Measurements from ENCODE around the gene NKIRAS2.

DNA sequence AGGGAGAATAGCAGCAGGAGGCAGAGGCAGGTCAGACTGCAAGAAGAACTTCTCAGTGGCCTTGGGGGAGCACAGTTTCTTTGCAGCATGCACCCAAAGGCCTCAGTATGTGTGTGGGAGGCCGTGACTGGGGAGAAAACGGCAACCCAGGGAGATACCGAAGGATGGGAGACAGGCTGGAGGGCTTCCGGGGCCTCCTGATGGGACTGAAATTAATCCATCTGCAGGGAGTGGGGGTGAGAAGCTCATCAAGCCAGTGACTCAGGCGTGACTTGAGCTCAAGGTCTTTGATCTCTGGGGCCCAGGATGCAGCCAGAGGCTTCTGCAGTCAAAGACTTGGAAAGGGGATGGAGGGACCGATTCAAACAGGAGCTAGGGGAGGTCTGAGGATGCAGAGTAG, 35.6 kb downstream of the NKIRAS2 start:
- TF ChIP-seq, protein P1, sequence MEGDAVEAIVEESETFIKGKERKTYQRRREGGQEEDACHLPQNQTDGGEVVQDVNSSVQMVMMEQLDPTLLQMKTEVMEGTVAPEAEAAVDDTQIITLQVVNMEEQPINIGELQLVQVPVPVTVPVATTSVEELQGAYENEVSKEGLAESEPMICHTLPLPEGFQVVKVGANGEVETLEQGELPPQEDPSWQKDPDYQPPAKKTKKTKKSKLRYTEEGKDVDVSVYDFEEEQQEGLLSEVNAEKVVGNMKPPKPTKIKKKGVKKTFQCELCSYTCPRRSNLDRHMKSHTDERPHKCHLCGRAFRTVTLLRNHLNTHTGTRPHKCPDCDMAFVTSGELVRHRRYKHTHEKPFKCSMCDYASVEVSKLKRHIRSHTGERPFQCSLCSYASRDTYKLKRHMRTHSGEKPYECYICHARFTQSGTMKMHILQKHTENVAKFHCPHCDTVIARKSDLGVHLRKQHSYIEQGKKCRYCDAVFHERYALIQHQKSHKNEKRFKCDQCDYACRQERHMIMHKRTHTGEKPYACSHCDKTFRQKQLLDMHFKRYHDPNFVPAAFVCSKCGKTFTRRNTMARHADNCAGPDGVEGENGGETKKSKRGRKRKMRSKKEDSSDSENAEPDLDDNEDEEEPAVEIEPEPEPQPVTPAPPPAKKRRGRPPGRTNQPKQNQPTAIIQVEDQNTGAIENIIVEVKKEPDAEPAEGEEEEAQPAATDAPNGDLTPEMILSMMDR (IDR thresholded peaks at IDR 0.05; ENCODE audit: low read depth, low read length, poor library complexity, severe bottlenecking): no peak
- no peak for TF ChIP-seq EZH2phosphoT487 (IDR thresholded peaks at IDR 0.05; ENCODE audit: borderline replicate concordance, low read length)
